ENCODE measurements around the gene PDZRN3. TPM values are rescaled to one million over a fixed set of nuclear protein-coding genes. Genes with fewer than 3 reads are reported as not detected.
"Not testable (repeated sequence)": the region's sequence is repeated elsewhere in the genome, so short reads cannot be mapped to it uniquely, and the experiment has no call there.

The PDZRN3 gene
- total and polyA plus RNA-seq, 7 donors: 2.5 to 39.3 (median 16.0) TPM

- Histone ChIP-seq H3K4me3 (no peak overlapping the region), H3K27me3 (ENCODE audit: insufficient read depth in 3 of 3, low read length in 2 of 3) (no peaks in the 10 kb centered on the region), H3K9me3 (no peaks in the 10 kb centered on the region), H3K27ac (no peak overlapping the region), H3K4me1 (no peaks in the 10 kb centered on the region), H3K36me3 (ENCODE audit: insufficient read depth in 1 of 2, low read depth in 1 of 2) (no peaks in the 10 kb centered on the region)
- TF ChIP-seq, protein P1, sequence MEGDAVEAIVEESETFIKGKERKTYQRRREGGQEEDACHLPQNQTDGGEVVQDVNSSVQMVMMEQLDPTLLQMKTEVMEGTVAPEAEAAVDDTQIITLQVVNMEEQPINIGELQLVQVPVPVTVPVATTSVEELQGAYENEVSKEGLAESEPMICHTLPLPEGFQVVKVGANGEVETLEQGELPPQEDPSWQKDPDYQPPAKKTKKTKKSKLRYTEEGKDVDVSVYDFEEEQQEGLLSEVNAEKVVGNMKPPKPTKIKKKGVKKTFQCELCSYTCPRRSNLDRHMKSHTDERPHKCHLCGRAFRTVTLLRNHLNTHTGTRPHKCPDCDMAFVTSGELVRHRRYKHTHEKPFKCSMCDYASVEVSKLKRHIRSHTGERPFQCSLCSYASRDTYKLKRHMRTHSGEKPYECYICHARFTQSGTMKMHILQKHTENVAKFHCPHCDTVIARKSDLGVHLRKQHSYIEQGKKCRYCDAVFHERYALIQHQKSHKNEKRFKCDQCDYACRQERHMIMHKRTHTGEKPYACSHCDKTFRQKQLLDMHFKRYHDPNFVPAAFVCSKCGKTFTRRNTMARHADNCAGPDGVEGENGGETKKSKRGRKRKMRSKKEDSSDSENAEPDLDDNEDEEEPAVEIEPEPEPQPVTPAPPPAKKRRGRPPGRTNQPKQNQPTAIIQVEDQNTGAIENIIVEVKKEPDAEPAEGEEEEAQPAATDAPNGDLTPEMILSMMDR (IDR thresholded peaks at IDR 0.05): no peak
- WGBS, 3 donors: 88 to 92% (median 92%) methylated on average over 3 of the region's 3 CpGs
- DNase-seq (no peak), ATAC-seq (no peak)
- intact Hi-C loops (cut with DNase I): no loop called here
These were observed 157.5 kb downstream of the PDZRN3 start for GRCh38 chr3:73467211-73467610.

DNA sequence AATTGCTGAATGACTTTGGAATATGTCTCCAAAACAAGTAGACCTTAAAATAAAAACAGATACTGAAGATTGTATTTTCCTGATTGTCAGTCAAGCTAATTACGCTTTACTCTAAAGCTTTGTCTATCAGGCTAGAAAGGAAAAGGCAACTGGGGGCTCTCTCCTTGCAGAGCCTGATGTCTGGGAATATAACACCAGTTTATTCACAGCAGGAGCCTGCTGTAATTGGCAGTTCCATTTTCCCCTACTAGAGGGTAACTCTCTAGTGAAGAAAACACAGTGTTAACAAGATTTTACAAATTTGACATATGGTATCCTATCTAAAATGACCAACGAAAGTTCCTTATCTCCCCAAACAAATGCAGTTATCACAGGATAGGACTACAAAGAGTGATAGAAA is 158.8 kb downstream of the PDZRN3 start:
- H3K9me3 ChIP-seq: no peaks in the 10 kb centered on the region
- ATAC-seq: no peak
- TF ChIP-seq, protein P1 (IDR thresholded peaks at IDR 0.05): no peak

GRCh38 chr3:73464126-73464525 is 160.6 kb downstream of the PDZRN3 start:
- H3K9me3 ChIP-seq, H3K4me1 ChIP-seq: not testable (repeated sequence)

More for the DNA sequence above, 158.8 kb downstream of the PDZRN3 start:
- no peak for DNase-seq
- no peaks in the 10 kb centered on the region for H3K4me1 ChIP-seq
- H3K36me3 ChIP-seq (ENCODE audit: insufficient read depth in 1 of 2, low read depth in 1 of 2): no peaks in the 10 kb centered on the region
- no peak overlapping the region for H3K27ac ChIP-seq
- no peaks in the 10 kb centered on the region for H3K27me3 ChIP-seq (ENCODE audit: insufficient read depth in 3 of 3, low read length in 2 of 3)
- WGBS, 3 donors: 87 to 94% (median 88%) methylated on average over 2 of the region's 2 CpGs
- no peak overlapping the region for H3K4me3 ChIP-seq
- intact Hi-C loops (cut with DNase I): no loop called here

GRCh38 chr3:73461547-73461946 is 163.2 kb downstream of the PDZRN3 start:
- intact Hi-C loops (cut with DNase I): no loop called here
- no peak overlapping the region for H3K27ac ChIP-seq

More at GRCh38 chr3:73464126-73464525, 160.6 kb downstream of the PDZRN3 start:
- intact Hi-C loops (cut with DNase I); H3K4me3 ChIP-seq; H3K27ac ChIP-seq; DNase-seq; ATAC-seq; H3K36me3 ChIP-seq (ENCODE audit: insufficient read depth in 1 of 2, low read depth in 1 of 2); H3K27me3 ChIP-seq (ENCODE audit: insufficient read depth in 3 of 3, low read length in 2 of 3): not testable (repeated sequence)
- WGBS, 3 donors: 92 to 96% (median 95%) methylated on average over 5 of the region's 5 CpGs

DNA sequence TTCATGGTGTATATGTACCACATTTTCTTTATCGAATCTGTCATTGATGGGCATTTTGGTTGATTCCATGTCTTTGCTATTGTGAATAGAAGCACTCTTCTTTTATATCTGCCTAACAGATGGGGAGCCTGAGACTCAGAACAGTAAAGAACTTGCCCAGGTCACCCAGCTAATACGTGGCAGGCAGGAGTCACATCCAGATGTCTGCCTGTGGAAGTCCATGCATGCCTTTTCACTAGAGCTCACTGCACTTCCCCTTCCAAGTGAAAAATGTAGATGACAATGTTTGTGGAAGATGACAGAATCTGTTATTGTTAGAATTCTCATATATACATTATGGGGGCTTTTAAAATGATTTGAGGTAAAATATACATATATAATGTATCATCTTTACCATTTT is 165.0 kb downstream of the PDZRN3 start:
- Histone ChIP-seq H3K36me3 (ENCODE audit: insufficient read depth in 1 of 2, low read depth in 1 of 2) (no peaks in the 10 kb centered on the region), H3K27me3 (ENCODE audit: insufficient read depth in 3 of 3, low read length in 2 of 3) (no peaks in the 10 kb centered on the region), H3K9me3 (no peaks in the 10 kb centered on the region), H3K27ac (no peak overlapping the region), H3K4me3 (no peak overlapping the region), H3K4me1 (peaks cover 8% of the 10 kb centered on the region)
- TF ChIP-seq, protein P1 (IDR thresholded peaks at IDR 0.05): no peak
- DNase-seq (no peak), ATAC-seq (no peak)
- intact Hi-C loops (cut with DNase I): loop anchor here (5.0 kb wide), 2 partner anchors 33 to 388 kb away; no protein-coding TSS in a partner anchor
- 89 to 93% (median 91%) methylated on average over 2 of the region's 2 CpGs for whole genome bisulfite sequencing, 3 donors

More at GRCh38 chr3:73461547-73461946, 163.2 kb downstream of the PDZRN3 start:
- TF ChIP-seq, protein P1 (IDR thresholded peaks at IDR 0.05): no peak
- Histone ChIP-seq H3K9me3 (no peaks in the 10 kb centered on the region), H3K36me3 (ENCODE audit: insufficient read depth in 1 of 2, low read depth in 1 of 2) (no peaks in the 10 kb centered on the region), H3K27me3 (ENCODE audit: insufficient read depth in 3 of 3, low read length in 2 of 3) (no peaks in the 10 kb centered on the region), H3K4me3 (no peak overlapping the region), H3K4me1 (no peaks in the 10 kb centered on the region)
- peak in 1 of 4 donors; percentile 59 for ATAC-seq
- no peak for DNase-seq
- WGBS, 3 donors: 49 to 59% (median 54%) methylated on average over 4 of the region's 4 CpGs

Measured in psoas muscle (tissue), 8 donors.